Measurements from ENCODE around the gene SBNO2. TPM values are rescaled to one million over a fixed set of nuclear protein-coding genes. Genes with fewer than 3 reads are reported as not detected.

The SBNO2 gene
- total and polyA plus RNA-seq, 9 of the 15 experiments (the other 6 are each of a cell fraction or from before 2014, with no cell fraction given) = 0.01 to 46.2 (median 6.7) TPM

DNA sequence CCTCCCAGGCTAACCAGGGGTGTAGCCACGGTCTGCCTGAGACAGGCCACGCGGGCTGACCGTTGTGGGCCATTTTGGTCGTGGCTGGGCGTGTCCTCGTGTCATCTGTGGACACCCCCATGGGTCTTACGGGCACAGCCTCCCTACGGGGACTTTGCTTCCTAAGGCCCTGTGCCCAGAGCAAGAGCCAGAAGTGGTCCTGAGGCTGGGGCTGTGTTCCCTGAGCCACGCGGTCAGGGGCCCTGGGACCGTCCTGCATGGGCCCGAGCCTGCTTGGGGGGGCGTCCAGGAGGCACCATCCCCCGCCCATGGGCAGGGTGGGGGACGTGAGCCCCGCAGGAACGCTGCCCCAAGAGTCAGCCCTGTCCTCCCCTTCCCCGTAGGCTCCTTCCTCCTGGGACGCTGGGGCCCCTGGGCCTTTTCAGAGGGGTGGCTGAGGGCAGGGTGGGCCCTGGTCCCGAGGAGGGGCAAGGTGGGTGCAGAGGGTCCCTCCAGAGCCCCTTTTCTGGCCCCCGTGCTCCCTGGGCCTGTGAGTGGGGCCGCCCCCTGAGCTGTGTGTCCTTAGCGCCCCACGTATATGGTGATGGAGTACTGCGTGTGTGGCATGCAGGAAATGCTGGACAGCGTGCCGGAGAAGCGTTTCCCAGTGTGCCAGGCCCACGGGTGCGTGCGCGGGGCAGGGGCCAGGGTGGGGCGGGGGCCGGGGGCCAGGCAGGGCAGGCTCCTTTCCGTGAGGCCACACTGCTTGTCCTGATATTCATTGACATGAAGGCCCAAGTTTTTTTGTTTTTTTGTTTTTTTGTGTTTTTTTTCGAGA is 44.9 kb upstream of the SBNO2 start:
- no peak overlapping the region for H2AFZ ChIP-seq (ENCODE audit: low read depth, low read length)
- H3K9me3 ChIP-seq (replicated peaks; ENCODE audit: control insufficient read depth, insufficient read depth, low read depth, low read length) = no peaks in the 10 kb centered on the region
- peaks cover 13 to 89% of the 10 kb centered on the region in 2 experiments; a peak in 4 of 5 replicates for H3K4me1 ChIP-seq (replicated peaks in 1 of 2; ENCODE audit: control insufficient read depth in 2 of 2, insufficient read depth in 2 of 2, low read length in 2 of 2)
- no TSS peak for BruUV-seq (replicated peaks)
- intact Hi-C loops (cut with micrococcal nuclease) (no loop called here), in situ Hi-C loops (cut with MboI) (no loop called here)
- DNase-seq (ENCODE audit: extremely low read depth in 1 of 4, low spot score in 3 of 4) (no peak), FAIRE-seq (no peak), ATAC-seq (no peak)
- 90% methylated on average over 23 of the region's 37 CpGs for WGBS (ENCODE audit: insufficient coverage, low coverage, missing lambda C conversion rate)
- H3K4me2 ChIP-seq (ENCODE audit: insufficient read depth, low read length) = no peak overlapping the region
- H3K9me1 ChIP-seq (ENCODE audit: control insufficient read depth, insufficient read depth, low read length) = peaks cover 14% of the 10 kb centered on the region
- no peak overlapping the region for H3K4me3 ChIP-seq
- H4K20me1 ChIP-seq (replicated peaks; ENCODE audit: control insufficient read depth, insufficient read depth, low read length) = peaks cover 49% of the 10 kb centered on the region
- no peak overlapping the region for H3K27ac ChIP-seq (ENCODE audit: extremely low read depth, low read depth, low read length)
- peaks cover 80% of the 10 kb centered on the region; the same call in 2 of the 3 replicates for H3K36me3 ChIP-seq (ENCODE audit: control insufficient read depth, insufficient read depth, low read length)
- H3K79me2 ChIP-seq (ENCODE audit: control insufficient read depth, insufficient read depth, low read length) = peaks cover 71% of the 10 kb centered on the region
- POLR2A ChIA-PET = interaction anchor here (0.5 to 2.1 kb wide), 5 partner anchors 14 to 192 kb away, joined by 3 to 7 read pairs (median 5); partner anchors contain the start of gene CIRBP
- H3K27me3 ChIP-seq (ENCODE audit: control insufficient read depth in 2 of 2, insufficient read depth in 2 of 2, low read length in 2 of 2) = no peaks in the 10 kb centered on the region
- TF ChIP-seq TAF7 (tag; IDR thresholded peaks at IDR 0.05) = no peak
- TF ChIP-seq POLR2G (IDR thresholded peaks at IDR 0.05; ENCODE audit: low read depth, low read length) = peak; percentile 58; the same call in 1 of the 2 replicates
- peak; percentile 49; the same call in 1 of the 2 replicates for TF ChIP-seq RBFOX2 (IDR thresholded peaks at IDR 0.05; ENCODE audit: low read depth, low read length)
- no peak for TF ChIP-seq KDM2B (CRISPR knock-in tag; IDR thresholded peaks at IDR 0.05)
- H3K9ac ChIP-seq (ENCODE audit: insufficient read depth in 1 of 2, low read depth in 2 of 2, low read length in 2 of 2) = peak overlapping the region in 1 of 2 experiments; percentile 61; a peak in 2 of 4 replicates
- CTCF ChIA-PET (ENCODE audit: low intra/inter-chr PET ratio) = interaction anchor here (0.8 kb wide), 1 partner anchor 170 kb away, joined by 3 read pairs; no protein-coding TSS in a partner anchor
